ENCODE measurements around the gene RTRAF.

The RTRAF gene

GRCh38 chr14:51989293-51990234, at the start of gene RTRAF:
TSS of gene RTRAF (plus strand) at chr14:51989546. CDS start at chr14:51989640, 94 bp downstream.
- H3K27ac ChIP-seq = peak within 1 kb of the TSS; percentile 62
- no peak for TF ChIP-seq CTCF (IDR thresholded peaks at IDR 0.05)
- TF ChIP-seq ZFX (IDR thresholded peaks at IDR 0.05; ENCODE audit: borderline replicate concordance) = no peak

GRCh38 chr14:51939755-51940301, 49.5 kb upstream of the RTRAF start:
- H3K27ac ChIP-seq = no peak overlapping the region
- no peak for TF ChIP-seq ZFX (IDR thresholded peaks at IDR 0.05; ENCODE audit: borderline replicate concordance)
- TF ChIP-seq CTCF (IDR thresholded peaks at IDR 0.05) = no peak

GRCh38 chr14:51942971-51943370, 46.4 kb upstream of the RTRAF start:
- H3K27ac ChIP-seq = no peak overlapping the region
- no peak for TF ChIP-seq CTCF (IDR thresholded peaks at IDR 0.05)
- no peak for TF ChIP-seq ZFX (IDR thresholded peaks at IDR 0.05; ENCODE audit: borderline replicate concordance)

GRCh38 chr14:51950007-51950406, 39.3 kb upstream of the RTRAF start:
- TF ChIP-seq ZFX (IDR thresholded peaks at IDR 0.05; ENCODE audit: borderline replicate concordance) (no peak), CTCF (IDR thresholded peaks at IDR 0.05) (no peak)
- no peak overlapping the region for H3K27ac ChIP-seq

GRCh38 chr14:51951656-51952055, 37.7 kb upstream of the RTRAF start:
- no peak overlapping the region for H3K27ac ChIP-seq
- TF ChIP-seq CTCF (IDR thresholded peaks at IDR 0.05) (no peak), ZFX (IDR thresholded peaks at IDR 0.05; ENCODE audit: borderline replicate concordance) (no peak)

GRCh38 chr14:51954031-51954430, 35.3 kb upstream of the RTRAF start:
- no peak overlapping the region for H3K27ac ChIP-seq
- TF ChIP-seq CTCF (IDR thresholded peaks at IDR 0.05) (no peak), ZFX (IDR thresholded peaks at IDR 0.05; ENCODE audit: borderline replicate concordance) (no peak)

GRCh38 chr14:51954657-51955056, 34.7 kb upstream of the RTRAF start:
- H3K27ac ChIP-seq = no peak overlapping the region
- TF ChIP-seq CTCF (IDR thresholded peaks at IDR 0.05) (0 out of 2 replicates have a peak, but pooled peaks have one; percentile 14), ZFX (IDR thresholded peaks at IDR 0.05; ENCODE audit: borderline replicate concordance) (no peak)
